IMR-90 (cell line): Measurements from ENCODE around the gene AP3D1. TPM values are rescaled to one million over a fixed set of nuclear protein-coding genes. Genes with fewer than 3 reads are reported as not detected.

ENCODE experiments used
- ATAC-seq: fragments of 200-7000 bp; cut with Tn5 transposase; 2 replicates; pipeline ENCODE4 v1.9.1; 2020; ENCODE audit warnings: low read depth, mild to moderate bottlenecking, moderate library complexity
- BruUV-seq: library from RNA; stranded (reverse); fragments of 400-500 nt; replicated peaks from 2 replicates; lab custom pipeline; 2021; lab: Mats Ljungman, UMichigan
- CTCF ChIA-PET: fragments of 300-600 bp; formaldehyde crosslinking; extraction: SDS; loops from one replicate; lab custom pipeline; 2021; ENCODE audit warnings: antibody characterized with exemption; lab: Yijun Ruan, JAX
- POLR2A ChIA-PET: fragments of 300-600 bp; sonication (Branson Sonifier 250); formaldehyde crosslinking; loops from one replicate; lab custom pipeline; 2022; ENCODE audit warnings: antibody characterized with exemption; ENCODE audit not compliant: unreplicated experiment; lab: Charles Lee
- DNase-seq: peaks from one replicate; pipeline ENCODE4 v3.0.0; 2013
- H2AFZ ChIP-seq: replicated peaks from 2 replicates; pipeline ENCODE3; 2013; ENCODE audit warnings: low read length, mild to moderate bottlenecking; ENCODE audit not compliant: poor library complexity
- H2AK5ac ChIP-seq: 2 replicates; pipeline ENCODE4 v1.6.1; 2013; ENCODE audit warnings: low read depth, low read length, inconsistent platforms
- H2AK9ac ChIP-seq: replicated peaks from 2 replicates; pipeline ENCODE3; 2013; ENCODE audit warnings: mild to moderate bottlenecking, low read depth, low read length, moderate library complexity; ENCODE audit not compliant: poor library complexity
- H2BK120ac ChIP-seq: 2 replicates; pipeline ENCODE4 v1.6.1; 2013; ENCODE audit warnings: low read depth, low read length, inconsistent platforms
- H2BK15ac ChIP-seq: 3 replicates; pipeline ENCODE4 v1.6.1; 2013; ENCODE audit warnings: low read depth, low read length, inconsistent platforms
- H2BK20ac ChIP-seq: 2 replicates; pipeline ENCODE4 v1.6.1; 2013; ENCODE audit warnings: low read depth, mild to moderate bottlenecking, inconsistent platforms, low read length, moderate library complexity
- H2BK5ac ChIP-seq: 2 replicates; pipeline ENCODE4 v1.6.1; 2013; ENCODE audit warnings: mild to moderate bottlenecking, low read depth, low read length, inconsistent platforms; ENCODE audit not compliant: poor library complexity, severe bottlenecking
- H3K14ac ChIP-seq: replicated peaks from 2 replicates; pipeline ENCODE4 v1.6.1; 2013; ENCODE audit warnings: low read depth, low read length, inconsistent platforms
- H3K18ac ChIP-seq: 2 replicates; pipeline ENCODE4 v1.6.1; 2013; ENCODE audit warnings: low read depth, low read length, control low read depth
- H3K23ac ChIP-seq: 2 replicates; pipeline ENCODE4 v1.6.1; 2013; ENCODE audit warnings: low read depth, low read length, inconsistent platforms
- H3K27ac ChIP-seq: 2 replicates; pipeline ENCODE4 v1.5.1; 2013; ENCODE audit warnings: mild to moderate bottlenecking, control low read depth, low read length; ENCODE audit not compliant: insufficient read depth
- H3K27me3 ChIP-seq: 2 replicates; pipeline ENCODE4 v1.6.1; 2013; ENCODE audit warnings: low read length; ENCODE audit not compliant: control insufficient read depth, insufficient read depth
- H3K36me3 ChIP-seq: 2 replicates; pipeline ENCODE4 v1.6.1; 2013; ENCODE audit warnings: low read length, mixed read lengths; ENCODE audit not compliant: control insufficient read depth, insufficient read depth
- H3K4ac ChIP-seq: 2 replicates; pipeline ENCODE4 v1.6.1; 2013; ENCODE audit warnings: low read depth, low read length, inconsistent platforms
- H3K4me1 ChIP-seq: 2 replicates; pipeline ENCODE4 v1.6.1; 2013; ENCODE audit warnings: low read length, mixed read lengths; ENCODE audit not compliant: control insufficient read depth, insufficient read depth
- H3K4me2 ChIP-seq: 2 replicates; pipeline ENCODE4 v1.6.1; 2013; ENCODE audit warnings: low read depth, mild to moderate bottlenecking, control low read depth, low read length, moderate library complexity
- H3K4me3 ChIP-seq: 2 replicates; pipeline ENCODE4 v1.5.1; 2013; ENCODE audit warnings: low read depth, mild to moderate bottlenecking, control low read depth, low read length, moderate library complexity; ENCODE audit not compliant: insufficient read depth
- H3K56ac ChIP-seq: 2 replicates; pipeline ENCODE4 v1.6.1; 2013; ENCODE audit warnings: low read length, inconsistent platforms; ENCODE audit not compliant: insufficient read depth; ENCODE audit errors: extremely low read depth
- H3K79me1 ChIP-seq, 2 experiments: 2 replicates each; pipeline ENCODE4 v1.6.1; 2013; ENCODE audit warnings: low read length in 2 of 2, inconsistent platforms in 1 of 2, low read depth in 1 of 2
- H3K9ac ChIP-seq: 2 replicates; pipeline ENCODE4 v1.6.1; 2013; ENCODE audit warnings: low read depth, low read length, control low read depth
- H3K9me1 ChIP-seq: 2 replicates; pipeline ENCODE4 v1.6.1; 2013; ENCODE audit warnings: low read length, inconsistent platforms; ENCODE audit not compliant: insufficient read depth
- H3K9me3 ChIP-seq: 2 replicates; pipeline ENCODE4 v1.6.1; 2013; ENCODE audit warnings: low read length; ENCODE audit not compliant: control insufficient read depth, insufficient read depth
- H4K20me1 ChIP-seq: 2 replicates; pipeline ENCODE4 v1.6.1; 2013; ENCODE audit warnings: low read length, inconsistent platforms; ENCODE audit not compliant: insufficient read depth
- H4K5ac ChIP-seq: 2 replicates; pipeline ENCODE4 v1.6.1; 2013; ENCODE audit warnings: mild to moderate bottlenecking, low read depth, low read length, control low read depth
- H4K8ac ChIP-seq, 2 experiments: 2 replicates each; pipeline ENCODE4 v1.6.1; 2013; ENCODE audit warnings: low read depth in 2 of 2, low read length in 2 of 2, control low read depth in 1 of 2, inconsistent platforms in 1 of 2
- H4K91ac ChIP-seq: 2 replicates; pipeline ENCODE4 v1.6.1; 2013; ENCODE audit warnings: low read depth, low read length, inconsistent platforms; ENCODE audit not compliant: insufficient read depth
- CEBPB ChIP-seq: IDR thresholded peaks from 2 replicates; pipeline ENCODE4 v1.6.1; 2012; ENCODE audit warnings: low read depth, low read length, improper control_type of control experiment
- MXI1 ChIP-seq: IDR thresholded peaks from 2 replicates; pipeline ENCODE4 v1.6.1; 2012; ENCODE audit warnings: low read depth, mild to moderate bottlenecking, low read length, moderate library complexity, borderline replicate concordance
- RFX5 ChIP-seq: IDR thresholded peaks from 2 replicates; pipeline ENCODE4 v1.8.0; 2012; ENCODE audit warnings: low read depth, mild to moderate bottlenecking, low read length, moderate library complexity
- USF2 ChIP-seq: fragments of 150-350 bp; IDR thresholded peaks from 2 replicates; pipeline ENCODE4 v1.6.1; 2017; ENCODE audit warnings: mild to moderate bottlenecking, antibody characterized with exemption, low read length, low read depth
- WGBS, 2 experiments: methylation state at CpG; one replicate each; pipeline versions ENCODE4 v1.1.5 to v1.1.7; 2013; ENCODE audit warnings: missing lambda C conversion rate in 2 of 2; ENCODE audit not compliant: insufficient read length in 1 of 2; ENCODE audit errors: extremely low coverage in 2 of 2; 5-methylcytosine and 5-hydroxymethylcytosine counted together
- dilution Hi-C: fragments of 300-500 bp; cut with HindIII; formaldehyde crosslinking; loops from one replicate; pipeline ENCODE4 v1.14.3; 2018; ENCODE audit warnings: low sequenced_read_pairs; ENCODE audit not compliant: unreplicated experiment
- in situ Hi-C: fragments of 300-500 bp; cut with MboI; formaldehyde crosslinking; loops from 3 replicates; pipeline ENCODE4 v1.14.3; 2019; ENCODE audit warnings: low sequenced_read_pairs, inconsistent platforms, mixed read lengths
- intact Hi-C: fragments of 100-400 bp; cut with micrococcal nuclease; formaldehyde crosslinking; loops from 2 replicates; pipeline ENCODE4 v1.10.0; 2022
- polyA plus RNA-seq, 3 experiments: library from polyadenylated mRNA; depleted of rRNA; stranded (reverse); fragments of >200 nt; gene quantifications; 2 replicates each; pipeline ENCODE4 v1.2.3, GENCODE V29; 2012; ENCODE audit warnings: low replicate concordance in 1 of 3
- total RNA-seq: library from RNA; depleted of rRNA; stranded (reverse); fragments of >200 nt; gene quantifications from 2 replicates; pipeline ENCODE4 v1.2.3, GENCODE V29; 2012

AP3D1 gene
- total and polyA plus RNA-seq, 2 of the 4 experiments (the other 2 are of a cell fraction) = 75.3 to 129 TPM

GRCh38 chr19:2061495-2062388 is 89.6 kb downstream of the AP3D1 start:
- TF ChIP-seq RFX5 = peak; percentile 86
- peak; percentile 28; the same call in 1 of the 2 replicates for TF ChIP-seq USF2
- peak; percentile 30; the same call in 1 of the 2 replicates for TF ChIP-seq CEBPB
- no peak for TF ChIP-seq MXI1
- peak overlapping the region; percentile 91 for H2BK5ac ChIP-seq
- H3K9ac ChIP-seq = peak overlapping the region; percentile 83
- peak overlapping the region; percentile 69 for H3K4me3 ChIP-seq
- H2BK120ac ChIP-seq = peak overlapping the region; percentile 93
- peak overlapping the region; percentile 93 for H3K14ac ChIP-seq
- peak overlapping the region; percentile 81 for H3K18ac ChIP-seq
- H3K9me1 ChIP-seq = peaks cover 8% of the 10 kb centered on the region
- peak overlapping the region; percentile 72; the same call in 1 of the 2 replicates for H3K23ac ChIP-seq
- H2AK9ac ChIP-seq = peak overlapping the region; percentile 97
- H3K27me3 ChIP-seq = no peaks in the 10 kb centered on the region
- H3K56ac ChIP-seq = peak overlapping the region; percentile 77
- H3K4ac ChIP-seq = peak overlapping the region; percentile 86
- peaks cover 24% of the 10 kb centered on the region for H3K4me1 ChIP-seq
- peak overlapping the region; percentile 99 for H2AFZ ChIP-seq
- WGBS, 2 experiments = 2% methylated on average over 31 of the region's 50 CpGs; no CpG with 5 or more reads in 1 of the 2 experiments
- peak overlapping the region; percentile 91 for H2AK5ac ChIP-seq
- peak overlapping the region; percentile 92 for H3K27ac ChIP-seq
- H4K5ac ChIP-seq = peak overlapping the region; percentile 92
- H3K36me3 ChIP-seq = no peaks in the 10 kb centered on the region
- dilution Hi-C loops (no loop called here), in situ Hi-C loops (no loop called here), intact Hi-C loops (no loop called here)
- H2BK15ac ChIP-seq = peak overlapping the region; percentile 97; the same call in 1 of the 3 replicates
- DNase-seq = peak; percentile 95
- ChIA-PET CTCF (no interaction called here), POLR2A (no interaction called here)
- H3K9me3 ChIP-seq = no peaks in the 10 kb centered on the region
- H3K4me2 ChIP-seq = peak overlapping the region; percentile 94
- H3K79me1 ChIP-seq = peaks cover 5 to 31% of the 10 kb centered on the region in 2 experiments; a peak in 3 of 4 replicates
- H4K20me1 ChIP-seq = no peaks in the 10 kb centered on the region
- H4K91ac ChIP-seq = peak overlapping the region; percentile 85; the same call in 1 of the 2 replicates
- 0 out of 2 replicates have a peak overlapping the region, but pooled peaks have one; percentile 18 for H2BK20ac ChIP-seq
- BruUV-seq = no TSS peak
- peak; percentile 89 for ATAC-seq
- peak overlapping the region; percentile 46 to 98 for H4K8ac ChIP-seq
